Measurements from ENCODE around the gene PAPSS1. TPM values are rescaled to one million over a fixed set of nuclear protein-coding genes. Genes with fewer than 3 reads are reported as not detected.

Gene PAPSS1
- total and polyA plus RNA-seq, 7 donors = 20.6 to 30.0 (median 25.5) TPM

- H3K4me1 ChIP-seq = no peaks in the 10 kb centered on the region
- TF ChIP-seq CTCF (IDR thresholded peaks at IDR 0.05) (no peak), POLR2A (IDR thresholded peaks at IDR 0.05) (no peak), EP300 (IDR thresholded peaks at IDR 0.05) (no peak), POLR2AphosphoS5 (IDR thresholded peaks at IDR 0.05) (no peak)
- no peak overlapping the region for H3K27ac ChIP-seq
- no peak for DNase-seq
- intact Hi-C loops (cut with DNase I) = no loop called here
- H3K27me3 ChIP-seq = no peaks in the 10 kb centered on the region
- 76 to 77% methylated on average over 1 of the region's 1 CpG for WGBS, 2 donors
- H3K4me3 ChIP-seq = no peak overlapping the region
- H3K9me3 ChIP-seq = peaks cover 0 to 10% (median 8%) of the 10 kb centered on the region in 4 donors
- H3K36me3 ChIP-seq = no peaks in the 10 kb centered on the region
Measured at GRCh38 chr4:107593230-107593629, 126.8 kb downstream of the PAPSS1 start.

DNA sequence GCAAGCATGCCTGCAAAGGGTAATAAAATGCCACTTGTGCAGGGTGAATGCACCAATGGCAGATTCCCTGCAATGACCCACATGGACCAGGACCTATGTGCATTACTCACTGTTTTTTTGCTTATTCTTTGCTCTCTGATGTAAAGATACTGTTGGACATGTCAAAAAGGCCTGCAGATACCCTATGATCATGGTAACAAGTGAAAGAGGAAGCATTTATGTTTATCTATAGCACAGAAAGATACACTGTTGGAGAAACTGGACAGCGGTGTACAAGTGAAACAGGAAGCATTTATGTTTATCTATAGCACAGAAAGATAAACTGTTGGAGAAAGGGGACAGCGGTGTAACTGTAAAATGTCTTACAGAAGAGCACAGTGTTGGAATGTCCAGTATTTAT lies 127.5 kb downstream of the PAPSS1 start:
- Histone ChIP-seq H3K27ac (no peak overlapping the region), H3K9me3 (peaks cover 0 to 10% (median 8%) of the 10 kb centered on the region in 4 donors), H3K27me3 (no peaks in the 10 kb centered on the region), H3K4me1 (no peaks in the 10 kb centered on the region), H3K36me3 (no peaks in the 10 kb centered on the region), H3K4me3 (no peak overlapping the region)
- DNase-seq = no peak
- 38 to 50% methylated on average over 2 of the region's 2 CpGs for WGBS, 2 donors
- TF ChIP-seq POLR2AphosphoS5 (IDR thresholded peaks at IDR 0.05) (no peak), EP300 (IDR thresholded peaks at IDR 0.05) (no peak), CTCF (IDR thresholded peaks at IDR 0.05) (no peak), POLR2A (IDR thresholded peaks at IDR 0.05) (no peak)
- intact Hi-C loops (cut with DNase I) = no loop called here

DNA sequence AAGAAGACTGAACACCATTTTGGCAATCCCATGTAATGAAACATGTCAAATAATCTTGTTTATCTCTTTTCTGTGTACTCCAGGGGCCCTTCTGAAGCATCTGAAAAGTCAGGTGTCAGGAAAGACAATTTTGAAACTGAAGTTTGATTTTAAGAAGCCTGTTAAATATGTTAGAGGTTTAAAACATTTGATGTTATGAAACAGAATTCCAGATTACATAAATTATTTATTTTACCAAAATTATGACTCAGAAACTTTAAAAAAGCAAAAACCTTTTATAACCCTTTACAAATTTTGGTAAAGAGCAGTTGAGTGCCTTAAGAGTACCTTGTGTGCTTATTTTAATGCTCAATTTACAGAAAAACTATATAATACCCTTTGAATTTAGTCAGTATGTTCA lies 130.8 kb downstream of the PAPSS1 start:
- no peaks in the 10 kb centered on the region for H3K36me3 ChIP-seq
- H3K27me3 ChIP-seq = no peaks in the 10 kb centered on the region
- no peak overlapping the region for H3K4me3 ChIP-seq
- no peak overlapping the region for H3K27ac ChIP-seq
- no peaks in the 10 kb centered on the region for H3K4me1 ChIP-seq
- no peak for TF ChIP-seq EP300 (IDR thresholded peaks at IDR 0.05)
- TF ChIP-seq POLR2A (IDR thresholded peaks at IDR 0.05) = no peak
- no peak for TF ChIP-seq POLR2AphosphoS5 (IDR thresholded peaks at IDR 0.05)
- TF ChIP-seq CTCF (IDR thresholded peaks at IDR 0.05) = no peak
- peaks cover 0 to 10% (median 9%) of the 10 kb centered on the region in 4 donors for H3K9me3 ChIP-seq
- intact Hi-C loops (cut with DNase I) = no loop called here
- no peak for DNase-seq

GRCh38 chr4:107586371-107586770 lies 133.7 kb downstream of the PAPSS1 start:
- peaks cover 0 to 10% (median 9%) of the 10 kb centered on the region in 4 donors for H3K9me3 ChIP-seq
- intact Hi-C loops (cut with DNase I) = no loop called here
- no peak overlapping the region for H3K4me3 ChIP-seq
- DNase-seq = no peak
- no peaks in the 10 kb centered on the region for H3K36me3 ChIP-seq
- WGBS, 2 donors = 46 to 66% methylated on average over 4 of the region's 4 CpGs
- no peak for TF ChIP-seq EP300 (IDR thresholded peaks at IDR 0.05)
- H3K4me1 ChIP-seq = no peaks in the 10 kb centered on the region
- no peaks in the 10 kb centered on the region for H3K27me3 ChIP-seq
- H3K27ac ChIP-seq = no peak overlapping the region

GRCh38 chr4:107579099-107579498 lies 140.9 kb downstream of the PAPSS1 start:
- no peak for DNase-seq
- intact Hi-C loops (cut with DNase I) = no loop called here
- no peak overlapping the region for H3K4me3 ChIP-seq
- no peaks in the 10 kb centered on the region for H3K36me3 ChIP-seq
- no peaks in the 10 kb centered on the region for H3K27me3 ChIP-seq
- no peaks in the 10 kb centered on the region for H3K4me1 ChIP-seq
- no peaks in the 10 kb centered on the region for H3K9me3 ChIP-seq
- 89 to 91% methylated on average over 13 of the region's 13 CpGs for WGBS, 2 donors
- no peak for TF ChIP-seq POLR2A (IDR thresholded peaks at IDR 0.05)
- no peak for TF ChIP-seq EP300 (IDR thresholded peaks at IDR 0.05)
- TF ChIP-seq POLR2AphosphoS5 (IDR thresholded peaks at IDR 0.05) = no peak
- no peak for TF ChIP-seq CTCF (IDR thresholded peaks at IDR 0.05)
- H3K27ac ChIP-seq = no peak overlapping the region
